Measurements from ENCODE around the gene PROM1. TPM values are rescaled to one million over a fixed set of nuclear protein-coding genes. Genes with fewer than 3 reads are reported as not detected.

Gene PROM1
- total RNA-seq, 2 experiments from 2014 or later = not detected

DNA sequence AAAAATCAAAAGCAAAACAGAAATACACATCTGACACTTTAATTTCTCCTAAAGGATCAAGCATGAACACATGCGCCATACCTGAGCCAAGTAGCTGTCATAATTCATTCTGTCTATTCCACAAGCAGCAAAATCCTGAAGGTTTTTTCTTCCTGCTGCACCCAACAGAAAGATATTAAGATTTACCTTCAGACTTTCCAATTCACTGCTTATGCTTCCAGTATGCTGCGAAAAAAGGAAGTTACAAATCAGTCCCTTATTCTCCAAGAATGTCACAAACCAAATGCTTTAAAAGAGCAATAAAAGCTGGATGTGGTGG lies 91.7 kb downstream of the PROM1 start:
- no peaks in the 10 kb centered on the region for H3K4me1 ChIP-seq (ENCODE audit: insufficient read depth, low read length)
- H3K27me3 ChIP-seq (ENCODE audit: control insufficient read depth in 1 of 2, insufficient read depth in 2 of 2, low read length in 2 of 2) = no peaks in the 10 kb centered on the region
- DNase-seq (no peak), ATAC-seq (ENCODE audit: poor library complexity) (no peak)
- H3K4me3 ChIP-seq (ENCODE audit: low read length) = no peak overlapping the region
- Mint-ChIP-seq H3K9me3 (no peaks in the 10 kb centered on the region), H3K4me1 (ENCODE audit: low read depth) (no peaks in the 10 kb centered on the region), H3K36me3 (ENCODE audit: low read depth) (no peaks in the 10 kb centered on the region), H3K27ac (no peak overlapping the region), H3K4me3 (no peak overlapping the region), H3K27me3 (peaks cover 20% of the 10 kb centered on the region)
- no peak overlapping the region for H3K27ac ChIP-seq (ENCODE audit: low read depth in 1 of 2, low read length in 2 of 2)
- no peaks in the 10 kb centered on the region for H3K36me3 ChIP-seq (ENCODE audit: insufficient read depth, low read length)
- ChIA-PET POLR2A (no interaction called here), CTCF (no interaction called here)
- intact Hi-C loops (cut with DNase I, micrococcal nuclease) = no loop called here
- no peaks in the 10 kb centered on the region for H3K9me3 ChIP-seq (ENCODE audit: control insufficient read depth in 1 of 2, insufficient read depth in 1 of 2, low read length in 2 of 2)
- TF ChIP-seq, protein P1, sequence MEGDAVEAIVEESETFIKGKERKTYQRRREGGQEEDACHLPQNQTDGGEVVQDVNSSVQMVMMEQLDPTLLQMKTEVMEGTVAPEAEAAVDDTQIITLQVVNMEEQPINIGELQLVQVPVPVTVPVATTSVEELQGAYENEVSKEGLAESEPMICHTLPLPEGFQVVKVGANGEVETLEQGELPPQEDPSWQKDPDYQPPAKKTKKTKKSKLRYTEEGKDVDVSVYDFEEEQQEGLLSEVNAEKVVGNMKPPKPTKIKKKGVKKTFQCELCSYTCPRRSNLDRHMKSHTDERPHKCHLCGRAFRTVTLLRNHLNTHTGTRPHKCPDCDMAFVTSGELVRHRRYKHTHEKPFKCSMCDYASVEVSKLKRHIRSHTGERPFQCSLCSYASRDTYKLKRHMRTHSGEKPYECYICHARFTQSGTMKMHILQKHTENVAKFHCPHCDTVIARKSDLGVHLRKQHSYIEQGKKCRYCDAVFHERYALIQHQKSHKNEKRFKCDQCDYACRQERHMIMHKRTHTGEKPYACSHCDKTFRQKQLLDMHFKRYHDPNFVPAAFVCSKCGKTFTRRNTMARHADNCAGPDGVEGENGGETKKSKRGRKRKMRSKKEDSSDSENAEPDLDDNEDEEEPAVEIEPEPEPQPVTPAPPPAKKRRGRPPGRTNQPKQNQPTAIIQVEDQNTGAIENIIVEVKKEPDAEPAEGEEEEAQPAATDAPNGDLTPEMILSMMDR (IDR thresholded peaks at IDR 0.05) = no peak

DNA sequence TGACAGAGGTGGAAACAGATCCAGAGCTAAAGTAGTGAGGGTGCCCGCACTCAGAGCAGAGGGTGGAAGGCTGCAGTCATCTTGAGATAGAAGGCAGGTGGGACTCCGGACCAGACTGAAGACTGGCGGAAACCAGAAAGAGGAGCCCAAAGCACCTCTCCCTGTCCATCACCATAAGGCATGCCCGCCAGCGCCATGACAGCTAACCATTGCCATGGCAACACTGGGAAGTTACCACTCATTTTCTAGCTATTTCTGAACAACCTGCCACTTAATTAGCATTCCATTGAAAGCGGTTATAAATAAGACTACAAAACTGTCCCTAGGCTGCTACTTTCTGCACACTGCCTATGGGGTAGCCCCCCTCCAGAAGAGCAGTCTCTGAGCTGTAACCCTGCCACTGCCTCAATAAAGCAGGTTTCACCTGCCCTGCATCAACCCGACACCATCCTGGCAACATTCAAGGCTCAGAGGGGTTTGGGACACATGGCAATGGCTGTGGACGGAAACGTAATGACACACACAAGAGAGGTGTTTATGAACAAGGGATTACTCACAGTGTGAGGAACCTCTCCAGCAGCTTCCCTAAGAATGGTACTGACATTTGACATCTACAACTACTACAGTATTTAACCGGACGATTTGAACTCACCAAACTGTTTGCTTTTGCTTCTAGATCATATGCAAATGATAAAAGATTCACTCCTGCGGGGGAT lies 93.1 kb downstream of the PROM1 start:
- Mint-ChIP-seq H3K36me3 (ENCODE audit: low read depth) (no peaks in the 10 kb centered on the region), H3K27me3 (peaks cover 20% of the 10 kb centered on the region), H3K4me1 (ENCODE audit: low read depth) (no peaks in the 10 kb centered on the region), H3K27ac (no peak overlapping the region), H3K9me3 (no peaks in the 10 kb centered on the region), H3K4me3 (no peak overlapping the region)
- ATAC-seq (ENCODE audit: poor library complexity) = no peak
- DNase-seq = no peak
- Histone ChIP-seq H3K27me3 (ENCODE audit: control insufficient read depth in 1 of 2, insufficient read depth in 2 of 2, low read length in 2 of 2) (no peaks in the 10 kb centered on the region), H3K9me3 (ENCODE audit: control insufficient read depth in 1 of 2, insufficient read depth in 1 of 2, low read length in 2 of 2) (no peaks in the 10 kb centered on the region), H3K27ac (ENCODE audit: low read depth in 1 of 2, low read length in 2 of 2) (no peak overlapping the region), H3K4me1 (ENCODE audit: insufficient read depth, low read length) (no peaks in the 10 kb centered on the region), H3K4me3 (ENCODE audit: low read length) (no peak overlapping the region), H3K36me3 (ENCODE audit: insufficient read depth, low read length) (no peaks in the 10 kb centered on the region)
- POLR2A ChIA-PET = no interaction called here
- intact Hi-C loops (cut with DNase I, micrococcal nuclease) = no loop called here
- CTCF ChIA-PET = no interaction called here
- TF ChIP-seq, protein P1 (IDR thresholded peaks at IDR 0.05) = no peak

DNA sequence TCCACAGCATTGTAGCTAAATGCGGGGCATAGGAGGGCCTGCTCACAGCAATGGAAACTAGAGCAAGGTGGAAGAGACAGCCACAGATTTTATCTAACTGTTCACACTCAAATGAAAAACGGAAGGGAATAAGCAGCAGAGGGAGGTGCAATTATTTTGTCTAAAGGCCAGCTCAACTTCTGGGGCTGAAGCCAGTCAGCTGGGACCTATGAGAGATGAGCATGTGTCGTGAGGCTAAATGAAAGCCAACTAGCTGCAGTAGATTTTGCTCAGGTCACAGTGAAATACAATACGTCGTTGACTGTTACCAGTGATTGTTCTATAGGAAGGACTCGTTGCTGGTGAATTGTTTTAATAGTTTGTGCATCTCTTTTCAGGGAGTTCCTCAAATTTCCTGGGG lies 94.4 kb downstream of the PROM1 start:
- intact Hi-C loops (cut with DNase I, micrococcal nuclease) = no loop called here
- Mint-ChIP-seq H3K9me3 (no peaks in the 10 kb centered on the region), H3K27me3 (peaks cover 16% of the 10 kb centered on the region), H3K4me3 (no peak overlapping the region), H3K36me3 (ENCODE audit: low read depth) (no peaks in the 10 kb centered on the region), H3K27ac (no peak overlapping the region), H3K4me1 (ENCODE audit: low read depth) (no peaks in the 10 kb centered on the region)
- H3K27me3 ChIP-seq (ENCODE audit: control insufficient read depth in 1 of 2, insufficient read depth in 2 of 2, low read length in 2 of 2) = no peaks in the 10 kb centered on the region
- CTCF ChIA-PET = no interaction called here
- DNase-seq (no peak), ATAC-seq (ENCODE audit: poor library complexity) (no peak)
- TF ChIP-seq, protein P1 (IDR thresholded peaks at IDR 0.05) = no peak
- no peak overlapping the region for H3K27ac ChIP-seq (ENCODE audit: low read depth in 1 of 2, low read length in 2 of 2)
- H3K36me3 ChIP-seq (ENCODE audit: insufficient read depth, low read length) = no peaks in the 10 kb centered on the region
- H3K4me3 ChIP-seq (ENCODE audit: low read length) = no peak overlapping the region
- H3K9me3 ChIP-seq (ENCODE audit: control insufficient read depth in 1 of 2, insufficient read depth in 1 of 2, low read length in 2 of 2) = no peaks in the 10 kb centered on the region
- POLR2A ChIA-PET = no interaction called here
- no peaks in the 10 kb centered on the region for H3K4me1 ChIP-seq (ENCODE audit: insufficient read depth, low read length)
